Heart left ventricle (tissue), 16 donors: Measurements from ENCODE around the gene LONP1. TPM values are rescaled to one million over a fixed set of nuclear protein-coding genes. Genes with fewer than 3 reads are reported as not detected.

Experiments
- ATAC-seq, 4 donors: fragments of 200-7000 bp; cut with Tn5 transposase; one replicate each; pipeline ENCODE4 v1.9.1; 2020 to 2022; ENCODE audit warnings: moderate library complexity in 4 of 4, mild to moderate bottlenecking in 3 of 4, moderate number of reproducible peaks in 1 of 4
- DNase-seq, 5 donors: peaks; one replicate each; pipeline ENCODE4 v3.0.0-alpha.2; 2020
- H3K27ac ChIP-seq, 12 donors: fragments of 200-600 bp; sonication (generic) in 4 of 12; one replicate each; pipeline versions ENCODE4 v1.5.0 to v1.8.0; 2016 to 2022; ENCODE audit warnings: mild to moderate bottlenecking in 2 of 12
- H3K27me3 ChIP-seq, 9 donors: fragments of 200-600 bp; sonication (generic) in 2 of 9; one replicate each; pipeline versions ENCODE4 v1.5.1 to v1.8.0; 2016 to 2022; ENCODE audit warnings: mild to moderate bottlenecking in 3 of 9
- H3K36me3 ChIP-seq, 9 donors: fragments of 200-600 bp; sonication (generic) in 2 of 9; one replicate each; pipeline versions ENCODE4 v1.5.0 to v1.8.0; 2018 to 2022; ENCODE audit warnings: mild to moderate bottlenecking in 2 of 9
- H3K4me1 ChIP-seq, 12 donors: fragments of 200-600 bp; sonication (generic) in 4 of 12; one replicate each; pipeline versions ENCODE4 v1.5.0 to v1.8.0; 2016 to 2022; ENCODE audit warnings: mild to moderate bottlenecking in 3 of 12
- H3K4me3 ChIP-seq, 12 donors: fragments of 200-600 bp; sonication (generic) in 4 of 12; one replicate each; pipeline versions ENCODE4 v1.5.0 to v1.8.0; 2017 to 2022; ENCODE audit warnings: mild to moderate bottlenecking in 9 of 12, moderate library complexity in 4 of 12
- H3K9me3 ChIP-seq, 12 donors: fragments of 200-600 bp; sonication (generic) in 4 of 12; one replicate each; pipeline versions ENCODE4 v1.5.0 to v1.8.0; 2016 to 2022; ENCODE audit warnings: mild to moderate bottlenecking in 1 of 12
- CTCF ChIP-seq, 12 donors: fragments of 200-600 bp; sonication (generic) in 4 of 12; IDR thresholded peaks; one replicate each; pipeline versions ENCODE4 v1.5.0 to v1.8.0; 2018 to 2022; ENCODE audit warnings: antibody characterized with exemption in 12 of 12, mild to moderate bottlenecking in 5 of 12
- POLR2A ChIP-seq, 2 donors: fragments of 450-650 bp; IDR thresholded peaks; one replicate each; pipeline ENCODE4 v1.6.1; 2017; ENCODE audit warnings: antibody characterized with exemption in 2 of 2, mild to moderate bottlenecking in 2 of 2, moderate library complexity in 2 of 2
- WGBS, 4 donors: extraction: QIAGEN DNeasy Blood & Tissue Kit in 2 of 4; methylation state at CpG; one replicate each; pipeline versions ENCODE4 v1.1.5 to v1.1.7; 2013 to 2018; 5-methylcytosine and 5-hydroxymethylcytosine counted together
- intact Hi-C, 10 donors: fragments of 100-400 bp; cut with DNase I; formaldehyde crosslinking; loops; one replicate each; pipeline versions ENCODE4 v1.11.1 to v1.14.2; 2022
- polyA plus RNA-seq, 2 donors: library from polyadenylated mRNA; stranded (reverse); fragments of 200-250 nt; gene quantifications; one replicate each; pipeline ENCODE4 v1.2.3, GENCODE V29; 2013
- total RNA-seq, 9 donors: library from RNA; depleted of rRNA in 2 of 9; stranded (reverse); fragments of >200 nt in 2 of 9; fragmentation: NEBNext Ultra II Directional in 3 of 9; extraction: Animal tissue kit (Norgen Biotek cat#: 25700) in 3 of 9; gene quantifications; one replicate each; pipeline versions ENCODE4 v1.1.0 to v1.2.4, GENCODE V29; 2016 to 2023
- donor health status: ischemic (EF 13 %, LVEDD 7.1; RV severe dilation, severe dysfunction).
- donor health status: healthy with polysubstance abuse.
- donor health status: DM: no; HTN: yes; CAD: no.
- donor health status: DM: no; HTN: no; CAD: no.
- donor health status: ischemic (EF 25% LVEDD 6.9; RV normal size, moderate dysfunction).
- donor health status: ischemic (EF 25% LVEDD 5.7; RV mildly dilated, moderate dysfunction).
- donor health status: healthy.
- donor health status: DM: yes; HTN: yes; CAD: no.
- donor health status: ischemic (EF 35%, LVEDD 5.7; RV mildly dilated, moderate dysfunction).
- donor health status: nonischemic (EF 11% LVEDD 7.7; RV severe dilation, severe dysfunction).
- donor health status: DM: yes; HTN: yes; CAD: no.
- donor health status: PGD.
- donor health status: ischemic (EF 29% LVEDD 5.4; RV normal size, mild dysfunction).
- donor health status: nonischemic (EF 23%, LVEDD 6.1; RV moderate dilation, normal function).

The LONP1 gene
- total and polyA plus RNA-seq, 11 donors, result 61.2 to 123 (median 94.6) TPM

GRCh38 chr19:5654931-5655330 is 65.0 kb downstream of the LONP1 start:
- intact Hi-C loops, result no loop called here
- no peak for ATAC-seq
- no peak for DNase-seq
- Histone ChIP-seq H3K9me3 (no peaks in the 10 kb centered on the region), H3K4me3 (no peak overlapping the region), H3K36me3 (peaks cover 7 to 100% (median 100%) of the 10 kb centered on the region in 9 donors), H3K27me3 (no peaks in the 10 kb centered on the region), H3K27ac (no peak overlapping the region), H3K4me1 (no peaks in the 10 kb centered on the region)
- TF ChIP-seq CTCF (IDR thresholded peaks at IDR 0.05) (no peak), POLR2A (IDR thresholded peaks at IDR 0.05) (no peak)
- WGBS, 4 donors, result 59 to 76% (median 67%) methylated on average over 5 of the region's 5 CpGs

- DNase-seq (no peak), ATAC-seq (no peak)
- no peaks in the 10 kb centered on the region for H3K4me1 ChIP-seq
- H3K27ac ChIP-seq, result no peak overlapping the region
- intact Hi-C loops, result no loop called here
- H3K27me3 ChIP-seq, result no peaks in the 10 kb centered on the region
- no peak for TF ChIP-seq CTCF (IDR thresholded peaks at IDR 0.05)
- TF ChIP-seq POLR2A (IDR thresholded peaks at IDR 0.05), result no peak
- 85 to 91% (median 89%) methylated on average over 10 of the region's 10 CpGs for WGBS, 4 donors
- peaks cover 8 to 93% (median 92%) of the 10 kb centered on the region in 9 donors for H3K36me3 ChIP-seq
- H3K4me3 ChIP-seq, result no peak overlapping the region
- no peaks in the 10 kb centered on the region for H3K9me3 ChIP-seq
These were observed 67.7 kb downstream of the LONP1 start for GRCh38 chr19:5652261-5652660.

GRCh38 chr19:5651361-5651760 is 68.6 kb downstream of the LONP1 start:
- peaks cover 8 to 93% (median 92%) of the 10 kb centered on the region in 9 donors for H3K36me3 ChIP-seq
- no peak for TF ChIP-seq CTCF (IDR thresholded peaks at IDR 0.05)
- no peak for TF ChIP-seq POLR2A (IDR thresholded peaks at IDR 0.05)
- no peak overlapping the region for H3K27ac ChIP-seq
- H3K4me1 ChIP-seq, result no peaks in the 10 kb centered on the region
- no peak overlapping the region for H3K4me3 ChIP-seq
- H3K27me3 ChIP-seq, result no peaks in the 10 kb centered on the region
- DNase-seq, result no peak
- WGBS, 4 donors, result 90 to 97% (median 94%) methylated on average over 2 to 5 of the region's 5 CpGs
- H3K9me3 ChIP-seq, result no peaks in the 10 kb centered on the region
- intact Hi-C loops, result no loop called here
- ATAC-seq, result no peak

DNA sequence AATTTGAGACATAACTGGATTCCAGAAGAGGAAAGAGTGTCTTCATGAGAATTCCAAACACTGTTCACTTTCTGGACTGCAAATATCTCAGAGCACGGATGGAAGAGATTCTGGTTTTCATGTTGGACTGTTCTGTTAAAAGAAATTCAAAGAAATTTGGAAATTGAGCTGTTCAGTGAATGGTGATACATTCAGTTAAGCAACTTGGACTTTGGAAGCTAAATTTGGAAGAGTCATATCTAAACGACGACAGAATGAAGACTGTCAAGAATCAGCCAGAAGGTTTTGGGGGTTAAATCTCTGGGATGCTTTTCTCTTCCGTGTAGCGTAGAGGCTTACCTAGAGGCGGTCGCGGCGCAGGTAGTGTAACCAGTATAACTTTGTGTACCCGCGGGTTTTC is 71.5 kb downstream of the LONP1 start:
- intact Hi-C loops, result no loop called here
- H3K27ac ChIP-seq, result no peak overlapping the region
- H3K27me3 ChIP-seq, result no peaks in the 10 kb centered on the region
- 80 to 89% (median 88%) methylated on average over 9 to 11 of the region's 11 CpGs for WGBS, 4 donors
- no peak overlapping the region for H3K4me3 ChIP-seq
- no peaks in the 10 kb centered on the region for H3K9me3 ChIP-seq
- no peaks in the 10 kb centered on the region for H3K4me1 ChIP-seq
- H3K36me3 ChIP-seq, result peaks cover 8 to 93% (median 92%) of the 10 kb centered on the region in 9 donors
- DNase-seq (no peak), ATAC-seq (no peak)
- TF ChIP-seq CTCF (IDR thresholded peaks at IDR 0.05) (no peak), POLR2A (IDR thresholded peaks at IDR 0.05) (no peak)
